Gastroesophageal sphincter (tissue), 4 donors: ENCODE data around the gene SPIN1. TPM values are rescaled to one million over a fixed set of nuclear protein-coding genes. Genes with fewer than 3 reads are reported as not detected.

ENCODE experiments used
- ATAC-seq: fragments of 150-250 bp; one replicate; pipeline ENCODE4 v1.9.1; 2016; ENCODE audit warnings: mild to moderate bottlenecking, moderate library complexity
- H3K27ac ChIP-seq, 4 donors: fragments of 200-600 bp; sonication (generic) in 3 of 4; 1 replicate in 3 of 4; 2 replicates in 1 of 4; pipeline ENCODE4 v1.5.1; 2016 to 2019
- H3K27me3 ChIP-seq: fragments of 200-600 bp; sonication (generic); one replicate; pipeline ENCODE4 v1.5.1; 2019
- H3K36me3 ChIP-seq, 2 donors: fragments of 200-600 bp; sonication (generic); one replicate each; pipeline ENCODE4 v1.5.1; 2019; ENCODE audit warnings: control low read depth in 1 of 2
- H3K4me1 ChIP-seq, 3 donors: fragments of 200-600 bp; sonication (generic); 1 replicate in 2 of 3; 2 replicates in 1 of 3; pipeline ENCODE4 v1.5.1; 2016 to 2019; ENCODE audit warnings: control low read depth in 2 of 3
- H3K4me3 ChIP-seq, 2 donors: fragments of 200-600 bp; sonication (generic); one replicate each; pipeline ENCODE4 v1.5.1; 2019; ENCODE audit warnings: mild to moderate bottlenecking in 1 of 2, moderate library complexity in 1 of 2
- H3K9me3 ChIP-seq, 3 donors: fragments of 200-600 bp; sonication (generic); one replicate each; pipeline ENCODE4 v1.5.1; 2017 to 2019; ENCODE audit warnings: control low read depth in 2 of 3
- EP300 ChIP-seq: sonication (generic); formaldehyde crosslinking; IDR thresholded peaks from one replicate; pipeline ENCODE4 v1.6.1; 2017; ENCODE audit warnings: antibody characterized with exemption, mild to moderate bottlenecking
- POLR2A ChIP-seq, 2 donors: fragments of 450-650 bp; IDR thresholded peaks; one replicate each; pipeline ENCODE4 v1.6.1; 2017; ENCODE audit warnings: antibody characterized with exemption in 2 of 2, mild to moderate bottlenecking in 2 of 2, moderate library complexity in 1 of 2
- POLR2AphosphoS5 ChIP-seq: sonication (generic); formaldehyde crosslinking; IDR thresholded peaks from one replicate; pipeline ENCODE4 v1.6.1; 2017; ENCODE audit warnings: antibody characterized with exemption
- WGBS, 2 donors: methylation state at CpG; one replicate each; pipeline ENCODE4 v1.1.5; 2018; ENCODE audit warnings: low coverage in 1 of 2; 5-methylcytosine and 5-hydroxymethylcytosine counted together
- total RNA-seq, 4 donors: library from RNA; depleted of rRNA; stranded (reverse); fragments of >200 nt; gene quantifications; one replicate each; pipeline ENCODE4 v1.1.0, GENCODE V29; 2016
- TF ChIP-seq, protein P1 (sequence below), 4 experiments: fragments of 200-600 bp in 2 of 4; fragments of 450-650 bp in 2 of 4; sonication (generic) in 1 of 4; IDR thresholded peaks; one replicate each; pipeline ENCODE4 v1.5.1; 2017 to 2019; ENCODE audit warnings: antibody characterized with exemption in 4 of 4, mild to moderate bottlenecking in 2 of 4, moderate library complexity in 2 of 4

SPIN1 gene
- total RNA-seq, 4 donors from 2014 or later: 86.8 to 112 (median 99.5) TPM

GRCh38 chr9:88388886-88389605 lies 802 bp downstream of the SPIN1 start:
- Histone ChIP-seq H3K9me3 (no peaks in the 10 kb centered on the region), H3K4me3 (peak overlapping the region; percentile 74 to 98), H3K27me3 (no peaks in the 10 kb centered on the region), H3K27ac (peak overlapping the region; percentile 84 to 99 (median 98)), H3K36me3 (no peaks in the 10 kb centered on the region), H3K4me1 (peaks cover 0 to 59% (median 10%) of the 10 kb centered on the region in 3 donors)
- 0% methylated on average over 15 to 20 of the region's 71 CpGs for WGBS, 2 donors
- ATAC-seq: peak; percentile 52
- TF ChIP-seq POLR2A (IDR thresholded peaks at IDR 0.05) (no peak), POLR2AphosphoS5 (peak; percentile 44)
- TF ChIP-seq, protein P1, sequence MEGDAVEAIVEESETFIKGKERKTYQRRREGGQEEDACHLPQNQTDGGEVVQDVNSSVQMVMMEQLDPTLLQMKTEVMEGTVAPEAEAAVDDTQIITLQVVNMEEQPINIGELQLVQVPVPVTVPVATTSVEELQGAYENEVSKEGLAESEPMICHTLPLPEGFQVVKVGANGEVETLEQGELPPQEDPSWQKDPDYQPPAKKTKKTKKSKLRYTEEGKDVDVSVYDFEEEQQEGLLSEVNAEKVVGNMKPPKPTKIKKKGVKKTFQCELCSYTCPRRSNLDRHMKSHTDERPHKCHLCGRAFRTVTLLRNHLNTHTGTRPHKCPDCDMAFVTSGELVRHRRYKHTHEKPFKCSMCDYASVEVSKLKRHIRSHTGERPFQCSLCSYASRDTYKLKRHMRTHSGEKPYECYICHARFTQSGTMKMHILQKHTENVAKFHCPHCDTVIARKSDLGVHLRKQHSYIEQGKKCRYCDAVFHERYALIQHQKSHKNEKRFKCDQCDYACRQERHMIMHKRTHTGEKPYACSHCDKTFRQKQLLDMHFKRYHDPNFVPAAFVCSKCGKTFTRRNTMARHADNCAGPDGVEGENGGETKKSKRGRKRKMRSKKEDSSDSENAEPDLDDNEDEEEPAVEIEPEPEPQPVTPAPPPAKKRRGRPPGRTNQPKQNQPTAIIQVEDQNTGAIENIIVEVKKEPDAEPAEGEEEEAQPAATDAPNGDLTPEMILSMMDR (IDR thresholded peaks at IDR 0.05): peak in 1 of 4 experiments; percentile 4

DNA sequence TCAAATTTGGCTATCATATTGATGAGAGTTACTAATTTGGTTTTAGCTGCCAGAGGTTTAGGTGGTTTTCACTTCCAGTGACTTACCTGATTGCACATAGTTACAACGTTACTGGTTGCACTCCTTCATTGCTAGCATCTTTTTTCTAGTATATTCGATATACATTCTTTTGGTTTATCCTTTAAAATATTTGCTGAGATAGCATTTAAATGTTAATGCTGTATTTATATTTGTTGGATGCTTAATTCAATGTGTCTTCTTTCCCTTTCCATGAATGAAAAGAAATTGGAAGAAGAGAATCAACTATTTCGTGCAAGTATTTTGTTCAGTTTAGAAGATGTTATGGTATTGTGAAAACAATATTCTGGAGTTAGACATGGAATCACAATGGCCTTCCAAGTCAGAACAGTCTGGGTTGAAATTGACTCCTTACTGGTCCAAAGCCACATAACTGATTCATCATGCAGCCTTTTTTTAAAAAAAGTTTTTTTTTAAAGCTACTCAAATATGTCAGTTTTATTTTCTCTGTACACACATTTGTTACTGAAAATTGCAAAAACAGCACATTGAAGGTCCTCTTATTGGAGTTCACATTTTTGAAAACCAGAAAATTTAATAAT lies 2.2 kb downstream of the SPIN1 start:
- 42 to 48% methylated on average over 3 of the region's 3 CpGs for WGBS, 2 donors
- no peak for ATAC-seq
- H3K36me3 ChIP-seq: no peaks in the 10 kb centered on the region
- peaks cover 0 to 63% (median 10%) of the 10 kb centered on the region in 3 donors for H3K4me1 ChIP-seq
- peak overlapping the region in 3 of 4 donors; percentile 20 to 99 (median 98) for H3K27ac ChIP-seq
- TF ChIP-seq POLR2AphosphoS5: no peak
- no peak overlapping the region for H3K4me3 ChIP-seq
- no peaks in the 10 kb centered on the region for H3K27me3 ChIP-seq
- H3K9me3 ChIP-seq: no peaks in the 10 kb centered on the region

DNA sequence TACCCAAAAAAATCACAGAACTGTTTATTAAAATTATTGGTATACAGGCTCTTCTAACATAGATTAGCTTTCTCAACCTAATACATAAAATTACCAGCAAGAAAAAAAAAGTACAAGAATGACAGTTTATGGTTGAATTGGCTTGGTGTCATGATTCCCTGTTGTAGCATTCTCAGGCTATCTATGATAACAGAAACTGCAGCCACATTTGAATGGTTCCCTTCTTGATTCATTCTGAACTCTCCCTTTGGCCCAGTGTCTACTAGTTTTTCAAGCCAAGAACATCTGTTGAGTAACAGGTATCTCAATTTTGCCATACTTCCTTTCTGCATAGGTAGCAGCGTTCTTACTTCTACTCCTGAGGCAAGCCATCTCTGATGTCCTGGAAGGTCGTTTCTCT lies 3.0 kb downstream of the SPIN1 start:
- no peak for ATAC-seq
- no peaks in the 10 kb centered on the region for H3K9me3 ChIP-seq
- 72% methylated on average over 2 of the region's 2 CpGs; no CpG with 5 or more reads in 1 of the 2 donors for WGBS, 2 donors
- H3K36me3 ChIP-seq: no peaks in the 10 kb centered on the region
- TF ChIP-seq POLR2A (IDR thresholded peaks at IDR 0.05): no peak
- peaks cover 0 to 64% (median 10%) of the 10 kb centered on the region in 3 donors for H3K4me1 ChIP-seq
- H3K4me3 ChIP-seq: no peak overlapping the region
- H3K27ac ChIP-seq: no peak overlapping the region
- H3K27me3 ChIP-seq: no peaks in the 10 kb centered on the region

DNA sequence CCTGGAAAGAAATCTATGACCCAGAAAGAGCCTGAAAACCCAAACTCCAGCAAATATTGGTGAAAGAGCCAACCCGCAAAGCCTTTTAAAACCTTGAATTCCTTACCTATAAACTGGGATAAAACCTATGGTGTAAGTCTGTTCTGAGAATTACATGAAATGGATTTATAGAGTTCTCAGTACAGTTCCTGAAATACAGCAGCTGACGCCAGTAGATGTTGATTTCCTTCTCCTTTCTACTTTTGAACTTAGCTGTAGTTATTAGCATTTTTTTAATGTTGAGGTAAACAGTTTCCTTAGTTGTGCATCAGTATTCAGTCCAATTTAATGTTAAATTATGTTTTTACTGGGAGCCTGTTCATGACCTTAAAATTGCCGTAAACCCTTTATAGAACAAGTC lies 3.7 kb downstream of the SPIN1 start:
- 83 to 94% methylated on average over 2 to 3 of the region's 3 CpGs for WGBS, 2 donors
- H3K9me3 ChIP-seq: no peaks in the 10 kb centered on the region
- TF ChIP-seq POLR2AphosphoS5 (no peak), POLR2A (IDR thresholded peaks at IDR 0.05) (no peak), EP300 (no peak)
- TF ChIP-seq, protein P1 (IDR thresholded peaks at IDR 0.05): no peak
- no peaks in the 10 kb centered on the region for H3K27me3 ChIP-seq
- peaks cover 0 to 67% (median 10%) of the 10 kb centered on the region in 3 donors for H3K4me1 ChIP-seq
- peak overlapping the region in 1 of 4 donors; percentile 12 for H3K27ac ChIP-seq
- H3K36me3 ChIP-seq: no peaks in the 10 kb centered on the region
- no peak for ATAC-seq
- no peak overlapping the region for H3K4me3 ChIP-seq

- Histone ChIP-seq H3K36me3 (no peaks in the 10 kb centered on the region), H3K4me3 (no peak overlapping the region), H3K4me1 (peaks cover 0 to 67% (median 12%) of the 10 kb centered on the region in 3 donors), H3K27me3 (no peaks in the 10 kb centered on the region), H3K9me3 (no peaks in the 10 kb centered on the region), H3K27ac (peak overlapping the region in 1 of 4 donors; percentile 12)
- no peak for TF ChIP-seq POLR2A (IDR thresholded peaks at IDR 0.05)
- TF ChIP-seq, protein P1 (IDR thresholded peaks at IDR 0.05): no peak
- no peak for TF ChIP-seq EP300
- TF ChIP-seq POLR2AphosphoS5: no peak
- ATAC-seq: no peak
- WGBS, 2 donors: 73% methylated on average over 1 of the region's 1 CpG; no CpG with 5 or more reads in 1 of the 2 donors
These were observed 4.3 kb downstream of the SPIN1 start for GRCh38 chr9:88392549-88392948.
